IPS-18c (cell line): ENCODE measurements around the gene HIRA.

Experiments
- H3K4me3 ChIP-seq: 2 replicates; pipeline ENCODE4 v1.7.0; 2013; ENCODE audit warnings: low read depth, mild to moderate bottlenecking, low read length, moderate library complexity; ENCODE audit not compliant: insufficient read depth
- H3K9me3 ChIP-seq: one replicate; pipeline ENCODE4 v1.6.1; 2013; ENCODE audit warnings: mild to moderate bottlenecking, low read length, moderate library complexity; ENCODE audit not compliant: control insufficient read depth, insufficient read depth

The HIRA gene, protein sequence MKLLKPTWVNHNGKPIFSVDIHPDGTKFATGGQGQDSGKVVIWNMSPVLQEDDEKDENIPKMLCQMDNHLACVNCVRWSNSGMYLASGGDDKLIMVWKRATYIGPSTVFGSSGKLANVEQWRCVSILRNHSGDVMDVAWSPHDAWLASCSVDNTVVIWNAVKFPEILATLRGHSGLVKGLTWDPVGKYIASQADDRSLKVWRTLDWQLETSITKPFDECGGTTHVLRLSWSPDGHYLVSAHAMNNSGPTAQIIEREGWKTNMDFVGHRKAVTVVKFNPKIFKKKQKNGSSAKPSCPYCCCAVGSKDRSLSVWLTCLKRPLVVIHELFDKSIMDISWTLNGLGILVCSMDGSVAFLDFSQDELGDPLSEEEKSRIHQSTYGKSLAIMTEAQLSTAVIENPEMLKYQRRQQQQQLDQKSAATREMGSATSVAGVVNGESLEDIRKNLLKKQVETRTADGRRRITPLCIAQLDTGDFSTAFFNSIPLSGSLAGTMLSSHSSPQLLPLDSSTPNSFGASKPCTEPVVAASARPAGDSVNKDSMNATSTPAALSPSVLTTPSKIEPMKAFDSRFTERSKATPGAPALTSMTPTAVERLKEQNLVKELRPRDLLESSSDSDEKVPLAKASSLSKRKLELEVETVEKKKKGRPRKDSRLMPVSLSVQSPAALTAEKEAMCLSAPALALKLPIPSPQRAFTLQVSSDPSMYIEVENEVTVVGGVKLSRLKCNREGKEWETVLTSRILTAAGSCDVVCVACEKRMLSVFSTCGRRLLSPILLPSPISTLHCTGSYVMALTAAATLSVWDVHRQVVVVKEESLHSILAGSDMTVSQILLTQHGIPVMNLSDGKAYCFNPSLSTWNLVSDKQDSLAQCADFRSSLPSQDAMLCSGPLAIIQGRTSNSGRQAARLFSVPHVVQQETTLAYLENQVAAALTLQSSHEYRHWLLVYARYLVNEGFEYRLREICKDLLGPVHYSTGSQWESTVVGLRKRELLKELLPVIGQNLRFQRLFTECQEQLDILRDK

GRCh38 chr22:19431649-19432132, at the start of gene HIRA:
HIRA (minus strand) TSS chr22:19431733; CDS start chr22:19431476, 257 bp downstream.
- Histone ChIP-seq H3K4me3 (peak within 1 kb of the TSS; percentile 97), H3K9me3 (no peaks in the 10 kb centered on the region)

- peak overlapping the region; percentile 81 for H3K4me3 ChIP-seq
- no peaks in the 10 kb centered on the region for H3K9me3 ChIP-seq
These were observed 49.3 kb upstream of the HIRA start for GRCh38 chr22:19480789-19481188.

- Histone ChIP-seq H3K9me3 (no peaks in the 10 kb centered on the region), H3K4me3 (peak overlapping the region; percentile 81)
These were observed 48.6 kb upstream of the HIRA start for GRCh38 chr22:19480173-19480568.

DNA sequence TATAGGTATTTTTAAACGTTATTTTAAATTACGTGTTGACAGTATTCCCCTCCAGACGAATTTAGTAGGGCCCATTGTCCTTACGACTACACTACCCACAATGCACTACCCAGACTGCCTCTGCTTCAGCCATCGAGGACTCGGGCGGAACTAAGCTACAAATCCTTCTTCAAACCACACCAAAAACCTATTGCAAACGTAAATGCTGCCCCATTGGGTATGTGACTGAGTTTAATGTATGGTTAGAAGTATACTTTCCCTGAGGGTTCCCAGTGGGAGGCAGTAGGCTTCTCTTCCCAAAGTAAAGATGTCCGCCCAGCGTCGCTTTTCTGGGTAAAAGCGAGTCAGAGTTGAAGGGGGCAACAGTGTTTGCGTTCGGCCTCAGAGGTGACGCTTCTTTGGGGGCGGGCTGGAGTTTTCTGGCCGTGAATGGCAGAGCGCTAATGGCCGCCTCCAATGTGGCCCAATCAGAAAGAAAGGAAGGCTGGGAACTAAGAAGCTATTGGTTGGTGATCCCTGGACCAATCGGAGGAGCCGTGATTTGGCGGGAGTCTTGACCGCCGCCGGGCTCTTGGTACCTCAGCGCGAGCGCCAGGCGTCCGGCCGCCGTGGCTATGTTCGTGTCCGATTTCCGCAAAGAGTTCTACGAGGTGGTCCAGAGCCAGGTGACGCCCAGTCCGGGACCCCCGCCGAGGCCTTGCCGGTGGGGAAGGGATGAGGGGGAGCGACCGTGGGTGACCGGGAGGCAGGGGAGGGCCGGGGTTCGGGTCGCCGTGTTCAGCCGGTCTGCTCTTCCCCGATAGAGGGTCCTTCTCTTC, 48.0 kb upstream of the HIRA start, which contains the start of gene CDC45:
Gene CDC45 (plus strand): TSS at position 566 of the 818 bp plus-strand sequence. CDS start 49 bp downstream, at position 615.
- peak within 1 kb of the TSS; percentile 88 for H3K4me3 ChIP-seq
- no peaks in the 10 kb centered on the region for H3K9me3 ChIP-seq

DNA sequence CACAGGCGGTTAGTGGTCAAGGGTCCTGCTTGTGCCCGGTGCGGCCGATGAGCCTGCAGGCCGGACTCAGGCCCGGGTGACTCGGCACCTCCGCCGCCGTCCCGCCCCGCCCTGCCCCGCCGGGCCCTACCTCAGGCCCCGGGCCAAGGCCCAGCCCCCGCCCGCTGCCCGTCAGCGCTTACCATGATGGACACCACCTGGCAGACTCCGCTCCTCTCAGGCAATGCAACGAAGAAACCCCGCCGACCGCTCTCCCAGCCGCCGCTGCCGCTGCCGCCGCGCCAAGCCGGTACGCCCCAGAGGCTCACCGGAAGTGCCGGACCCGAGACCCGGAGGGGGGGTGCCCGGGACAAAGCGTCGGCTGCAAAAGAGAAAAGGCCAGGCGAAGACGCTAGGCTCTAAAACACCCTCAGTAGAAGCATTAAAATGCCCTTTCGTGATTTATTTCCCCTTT, 47.4 kb upstream of the HIRA start, which contains the start of gene UFD1:
Gene UFD1 (minus strand): TSS at position 293 of the 454 bp plus-strand sequence. CDS start 108 bp downstream, at position 185.
- H3K4me3 ChIP-seq: peak within 1 kb of the TSS; percentile 88

GRCh38 chr22:19478045-19478900, 46.7 kb upstream of the HIRA start:
- Histone ChIP-seq H3K4me3 (peak overlapping the region; percentile 88), H3K9me3 (no peaks in the 10 kb centered on the region)

More for the DNA sequence above, 47.4 kb upstream of the HIRA start, which contains the start of gene UFD1:
- no peaks in the 10 kb centered on the region for H3K9me3 ChIP-seq

DNA sequence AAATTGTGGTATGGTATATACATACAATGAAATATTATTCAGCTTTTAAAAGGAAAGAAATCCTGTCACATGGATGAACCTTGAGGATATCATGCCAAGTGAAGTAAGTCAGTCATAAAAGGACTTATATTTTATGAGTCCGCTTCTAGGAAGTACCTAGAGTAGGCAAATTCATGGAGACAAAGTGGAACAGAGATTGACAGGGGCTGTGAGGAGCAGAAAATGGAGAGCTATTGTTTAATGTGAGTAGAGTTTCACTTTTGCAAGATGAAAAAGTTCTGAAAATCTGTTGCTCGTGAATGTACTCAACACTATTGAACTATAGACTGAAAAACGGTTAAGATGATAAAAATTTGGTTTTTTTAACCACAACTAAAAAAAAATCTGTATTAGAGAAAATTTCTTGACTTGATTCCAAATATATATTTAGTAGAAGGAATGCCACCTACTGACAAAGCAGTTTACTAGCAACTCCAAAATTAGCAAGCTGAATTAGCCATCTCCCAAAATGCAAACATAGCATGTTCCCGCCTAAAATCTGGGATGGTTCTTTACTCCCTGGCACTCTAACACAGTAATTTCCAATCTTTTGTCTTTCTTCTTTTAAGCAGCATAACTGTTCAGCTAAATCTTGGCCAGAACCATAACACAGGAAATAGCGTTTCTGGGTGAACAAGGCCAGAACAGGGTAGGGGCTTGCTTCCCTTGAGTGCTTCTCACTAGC, 46.0 kb upstream of the HIRA start:
- no peaks in the 10 kb centered on the region for H3K9me3 ChIP-seq
- peak overlapping the region; percentile 88 for H3K4me3 ChIP-seq

GRCh38 chr22:19476023-19476422, 44.5 kb upstream of the HIRA start:
- no peak overlapping the region for H3K4me3 ChIP-seq
- no peaks in the 10 kb centered on the region for H3K9me3 ChIP-seq

DNA sequence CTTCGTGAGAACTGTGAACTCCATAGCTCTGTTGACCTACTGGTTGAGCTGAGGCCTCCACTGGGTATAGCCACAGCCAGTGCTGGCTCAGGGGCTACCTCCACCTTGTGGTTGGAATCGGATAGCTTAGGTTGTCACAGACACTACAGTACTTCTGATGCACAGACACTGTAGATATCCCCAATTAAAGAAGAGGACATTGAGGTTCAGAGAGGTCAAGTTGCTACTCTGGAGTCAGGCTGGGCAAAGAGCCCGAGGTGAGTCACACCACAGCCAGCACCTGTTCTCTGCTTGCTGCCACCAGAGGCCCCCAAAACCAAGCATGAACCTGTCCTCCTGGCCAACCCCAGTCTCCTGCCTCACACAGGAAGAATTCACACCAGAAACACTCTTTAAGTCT, 42.0 kb upstream of the HIRA start:
- no peak overlapping the region for H3K4me3 ChIP-seq
- H3K9me3 ChIP-seq: peaks cover 2% of the 10 kb centered on the region

- H3K4me3 ChIP-seq: no peak overlapping the region
- H3K9me3 ChIP-seq: peaks cover 2% of the 10 kb centered on the region
These were observed 40.7 kb upstream of the HIRA start for GRCh38 chr22:19472233-19472632.

DNA sequence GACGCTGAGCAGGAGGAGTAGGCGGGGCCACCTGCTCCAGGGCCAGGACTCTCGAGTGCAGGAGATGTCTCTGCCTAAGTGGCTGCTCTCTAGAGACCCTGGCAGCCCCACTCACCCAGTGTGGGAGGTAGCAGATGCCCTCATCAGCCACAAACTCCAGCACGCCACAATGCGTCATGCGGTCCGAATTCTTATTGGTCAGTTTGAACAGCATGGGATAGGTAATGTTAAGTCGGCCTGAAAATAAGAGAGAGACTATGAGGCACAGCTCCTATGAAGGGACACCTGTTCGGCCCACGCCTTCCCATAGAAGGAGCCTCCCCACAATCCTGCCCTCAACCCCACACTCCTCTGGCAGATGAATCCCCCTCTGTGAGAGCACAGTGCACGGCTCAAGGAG, 40.0 kb upstream of the HIRA start:
- H3K9me3 ChIP-seq: peaks cover 2% of the 10 kb centered on the region

DNA sequence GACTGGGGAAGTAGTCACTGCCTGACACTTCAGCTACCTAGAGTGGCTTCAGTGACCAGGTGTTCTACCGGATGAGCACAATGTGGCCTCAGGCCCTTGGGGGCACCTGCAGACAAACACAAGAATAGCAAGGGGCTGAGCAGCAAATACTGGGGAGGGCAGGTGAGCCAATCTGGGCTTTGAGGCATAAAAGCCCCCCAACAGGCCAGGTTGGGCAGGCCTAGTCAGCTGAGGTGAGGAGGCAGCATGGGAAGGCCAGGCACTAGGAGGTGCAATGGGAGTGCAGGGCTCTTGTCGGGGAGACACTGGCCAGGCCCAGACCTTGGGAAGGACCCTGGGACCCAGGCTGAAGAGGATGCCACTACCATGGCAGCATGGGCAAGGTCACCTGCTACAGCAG, 38.5 kb upstream of the HIRA start:
- Histone ChIP-seq H3K9me3 (peaks cover 2% of the 10 kb centered on the region), H3K4me3 (no peak overlapping the region)

More for the DNA sequence above, 40.0 kb upstream of the HIRA start:
- no peak overlapping the region for H3K4me3 ChIP-seq

- peaks cover 2% of the 10 kb centered on the region for H3K9me3 ChIP-seq
- H3K4me3 ChIP-seq: no peak overlapping the region
These were observed 37.9 kb upstream of the HIRA start for GRCh38 chr22:19469421-19469820.

DNA sequence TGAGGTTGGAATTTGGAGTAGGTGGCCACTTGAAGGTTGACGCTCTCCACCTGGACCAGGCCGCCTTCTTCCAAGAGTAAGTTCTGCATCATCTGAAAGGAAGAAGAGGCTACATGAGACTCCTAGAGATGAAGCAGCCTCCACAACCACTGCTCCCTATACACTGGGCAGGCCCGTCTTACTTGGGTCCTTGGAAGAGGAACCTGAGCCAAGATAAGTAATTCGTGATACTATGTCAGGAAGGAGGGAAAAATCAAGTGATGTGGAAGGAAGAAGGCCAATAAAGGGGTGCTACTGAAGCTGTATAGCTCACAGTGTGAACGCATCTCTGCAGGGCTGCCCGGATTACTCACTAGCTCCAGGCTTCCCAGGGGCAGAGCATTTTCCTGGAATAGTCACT, 36.4 kb upstream of the HIRA start:
- H3K9me3 ChIP-seq: peaks cover 2% of the 10 kb centered on the region
- no peak overlapping the region for H3K4me3 ChIP-seq
